Activated effector memory CD4-positive, alpha-beta T cell treated with anti-CD3 and anti-CD28 coated beads, Interleukin-2, amount 50 U/mL, for 16 hours (primary cell): Measurements from ENCODE around the gene ITGA4.

Experiments used
- DNase-seq: peaks from one replicate; pipeline ENCODE4 v3.0.0-alpha.2; 2020

Gene ITGA4

DNA sequence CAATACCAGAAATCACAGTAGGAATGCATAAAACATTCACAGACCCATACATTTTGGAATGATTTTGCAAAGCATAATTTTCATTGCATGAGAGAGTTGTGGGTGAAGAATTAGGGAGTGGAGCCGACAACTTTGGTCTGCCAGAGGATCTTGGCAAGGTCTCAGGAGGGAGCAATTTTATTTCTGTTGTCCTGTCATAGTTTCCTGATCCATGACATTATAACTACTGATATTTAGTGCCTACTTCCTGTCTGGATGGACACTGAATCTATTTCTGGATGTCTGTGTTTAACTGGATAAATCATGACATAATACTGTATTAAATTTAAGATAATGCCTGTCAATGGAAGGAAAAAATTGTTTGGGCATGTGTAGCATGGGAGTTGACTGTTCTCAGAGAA, 2.4 kb downstream of the ITGA4 start:
- DNase-seq: no peak

DNA sequence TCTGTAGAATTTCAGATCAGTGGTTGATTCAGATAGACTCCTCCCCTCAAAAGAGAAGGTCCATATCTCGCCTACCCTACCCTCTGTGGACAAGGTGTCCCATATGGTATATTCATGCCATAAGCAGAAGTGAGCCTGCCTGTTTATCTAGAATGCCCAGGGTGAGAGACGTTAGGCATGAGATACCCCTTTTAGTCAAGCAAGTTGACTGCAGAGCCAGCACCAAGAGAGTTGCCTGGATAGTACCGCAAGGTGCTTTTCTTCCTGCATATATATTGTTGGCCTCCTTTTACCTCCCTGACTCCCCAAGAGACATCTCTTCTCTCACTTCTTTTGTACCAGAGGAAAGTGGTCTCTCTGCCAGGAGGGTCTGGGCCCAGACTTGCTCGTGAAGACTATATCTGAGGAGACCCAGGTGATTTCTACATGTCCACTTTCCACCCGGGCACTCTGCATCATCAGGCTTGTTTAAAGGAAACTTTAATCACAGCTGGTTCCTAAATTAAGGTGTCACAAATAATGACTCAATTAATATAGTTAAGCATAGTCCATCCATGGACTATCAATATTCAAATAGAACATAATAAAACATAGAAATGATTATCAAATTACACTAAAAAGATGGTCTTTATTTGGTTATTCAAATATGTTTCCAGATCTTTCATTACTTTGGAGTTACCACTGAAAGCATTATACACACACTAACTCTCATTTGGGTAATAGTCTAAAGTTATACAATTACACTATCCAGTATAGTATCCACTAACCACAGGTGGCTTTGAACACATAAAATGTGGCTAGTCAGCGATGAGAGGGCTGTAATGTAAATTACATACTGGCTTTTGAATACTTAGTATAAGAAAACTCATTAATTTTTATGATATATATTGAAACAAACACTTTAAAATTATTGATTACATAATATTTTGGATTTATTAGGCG, 4.1 kb downstream of the ITGA4 start:
- DNase-seq: peak; percentile 63

DNA sequence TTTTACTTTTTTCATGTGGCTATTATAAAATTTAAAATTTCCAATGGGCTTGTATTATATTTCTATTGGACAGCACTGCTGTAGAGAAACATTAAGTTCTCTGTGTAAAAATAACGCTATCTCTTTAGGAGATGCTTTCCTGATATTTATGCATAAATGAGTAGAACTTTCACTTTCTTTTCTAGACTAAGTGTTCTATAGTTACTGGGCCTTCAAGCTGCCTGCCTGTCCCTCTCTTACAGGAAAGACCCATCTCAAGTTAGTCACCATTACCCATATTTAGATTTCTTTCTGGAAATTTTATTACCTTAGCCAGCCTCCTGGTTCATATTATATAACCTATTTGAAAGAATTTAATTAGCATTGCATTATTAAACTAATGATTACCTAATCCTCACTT, 4.8 kb downstream of the ITGA4 start:
- no peak for DNase-seq

GRCh38 chr2:181463588-181463987, 6.4 kb downstream of the ITGA4 start:
- no peak for DNase-seq

- DNase-seq: no peak
These were observed 7.8 kb downstream of the ITGA4 start for GRCh38 chr2:181464966-181465365.

- no peak for DNase-seq
These were observed 8.6 kb downstream of the ITGA4 start for GRCh38 chr2:181465676-181466375.

DNA sequence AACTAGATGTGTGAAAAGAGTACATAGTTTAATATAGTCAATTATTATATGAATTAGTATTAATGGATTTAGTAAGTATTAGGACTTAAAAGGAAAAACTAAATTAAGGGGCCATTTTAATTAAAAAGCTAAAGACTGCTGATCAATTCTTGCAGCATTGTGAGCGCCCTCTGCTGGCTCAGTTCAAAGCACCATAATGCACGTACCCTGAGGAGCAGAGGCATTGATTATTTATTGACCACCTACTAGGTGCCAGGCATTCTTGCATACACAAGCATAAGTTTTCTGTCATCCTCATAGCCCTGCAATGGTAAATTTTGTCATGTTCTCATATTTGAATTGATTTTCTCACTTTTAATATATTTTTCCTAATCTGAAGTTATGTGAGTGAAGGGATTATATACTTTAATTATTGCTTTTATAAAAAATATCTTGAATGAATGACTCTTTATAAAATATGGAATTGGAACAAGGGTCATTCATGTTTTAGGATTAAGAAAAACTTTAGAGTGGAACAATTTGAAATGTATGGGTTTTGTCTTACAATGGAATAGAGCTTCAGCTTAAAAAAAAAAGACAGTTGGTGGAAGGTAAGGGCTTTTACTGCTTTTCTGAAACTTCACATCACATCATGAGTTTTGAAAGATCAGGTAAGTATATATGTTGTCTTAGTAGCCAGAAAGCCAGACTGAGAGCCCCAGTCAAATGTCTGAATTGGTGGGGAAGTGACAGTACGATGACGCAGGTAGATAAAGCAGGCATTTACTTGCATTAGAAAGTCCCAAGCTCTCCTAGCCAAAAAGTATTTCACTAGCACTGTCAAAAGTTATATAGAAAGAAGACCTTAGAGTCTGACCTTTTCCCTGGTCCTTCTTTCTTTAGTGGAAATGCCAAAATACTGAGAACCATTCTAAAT, 9.7 kb downstream of the ITGA4 start:
- peak; percentile 91 for DNase-seq

- DNase-seq: no peak
These were observed 11.0 kb downstream of the ITGA4 start for GRCh38 chr2:181467966-181468707.

GRCh38 chr2:181468811-181469210, 11.6 kb downstream of the ITGA4 start:
- DNase-seq: no peak

DNA sequence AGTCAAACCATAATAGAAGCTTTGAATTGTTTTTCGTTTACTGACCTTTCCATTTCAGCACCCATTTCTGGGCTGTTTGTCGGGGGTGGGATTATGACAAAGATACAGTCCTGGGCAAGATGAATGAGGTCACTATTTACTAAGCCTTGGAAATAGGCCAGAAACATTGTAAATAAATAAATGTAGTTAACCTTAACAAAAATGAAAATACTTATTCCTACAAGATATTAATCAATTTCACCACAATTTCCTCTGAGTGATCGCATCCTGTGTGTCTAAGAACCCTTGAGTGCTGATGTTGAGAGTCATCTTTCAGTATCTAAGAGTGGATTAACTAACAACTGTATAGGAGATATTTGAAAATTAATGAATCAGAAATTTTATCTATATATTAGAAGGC, 14.0 kb downstream of the ITGA4 start:
- DNase-seq: no peak

- no peak for DNase-seq
These were observed 14.6 kb downstream of the ITGA4 start for GRCh38 chr2:181471783-181472182.

GRCh38 chr2:181472990-181473389, 15.8 kb downstream of the ITGA4 start:
- no peak for DNase-seq

DNA sequence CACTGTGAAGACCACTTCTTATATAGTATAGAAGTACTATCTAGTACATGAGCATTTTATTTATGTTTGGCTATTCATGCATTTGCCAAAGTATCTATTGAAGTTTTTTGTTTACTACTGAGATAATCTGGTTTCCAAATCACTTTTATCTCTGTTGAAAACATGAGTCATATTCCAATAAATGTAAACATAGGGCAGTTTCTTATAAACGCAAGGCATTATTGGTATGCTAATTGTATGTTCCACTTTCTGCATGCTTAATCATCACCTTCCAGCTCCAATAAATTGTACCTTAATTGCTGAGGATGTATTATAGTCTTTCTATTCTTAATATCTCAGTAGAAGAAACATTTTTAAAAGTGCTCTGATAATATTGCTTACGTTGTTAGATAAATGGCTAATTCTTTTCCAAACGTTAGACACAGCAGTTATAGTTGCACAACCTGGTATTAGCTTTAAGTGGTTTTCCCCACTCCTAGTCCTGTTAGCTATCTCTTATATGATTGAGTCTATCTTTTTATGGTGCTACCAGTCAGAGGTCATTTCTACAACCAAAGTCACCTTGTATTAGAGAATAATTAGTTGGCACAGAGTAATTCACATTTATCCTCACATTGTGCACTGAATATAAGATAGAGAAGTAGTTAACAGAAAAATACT, 17.2 kb downstream of the ITGA4 start:
- DNase-seq: no peak

- DNase-seq: no peak
These were observed 26.0 kb downstream of the ITGA4 start for GRCh38 chr2:181483211-181483610.

DNA sequence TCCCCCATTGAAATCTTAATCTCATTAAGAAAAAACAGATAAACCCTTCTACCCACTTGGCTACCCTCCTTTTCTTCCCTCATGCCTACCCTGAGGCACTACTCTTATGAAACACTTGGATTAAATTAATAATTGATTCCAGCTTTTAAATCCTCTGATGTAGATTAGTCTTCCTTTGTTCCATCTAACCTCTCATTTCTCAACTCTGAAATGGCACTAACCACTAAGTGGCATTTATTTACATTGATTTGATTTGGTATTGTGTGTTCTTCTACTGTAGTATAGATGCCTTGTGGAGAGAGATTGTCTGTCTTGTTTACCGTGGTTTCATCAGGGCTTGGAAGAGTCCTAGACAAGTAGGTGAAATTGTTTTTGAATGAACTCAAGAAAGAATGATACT, 26.7 kb downstream of the ITGA4 start:
- DNase-seq: no peak

DNA sequence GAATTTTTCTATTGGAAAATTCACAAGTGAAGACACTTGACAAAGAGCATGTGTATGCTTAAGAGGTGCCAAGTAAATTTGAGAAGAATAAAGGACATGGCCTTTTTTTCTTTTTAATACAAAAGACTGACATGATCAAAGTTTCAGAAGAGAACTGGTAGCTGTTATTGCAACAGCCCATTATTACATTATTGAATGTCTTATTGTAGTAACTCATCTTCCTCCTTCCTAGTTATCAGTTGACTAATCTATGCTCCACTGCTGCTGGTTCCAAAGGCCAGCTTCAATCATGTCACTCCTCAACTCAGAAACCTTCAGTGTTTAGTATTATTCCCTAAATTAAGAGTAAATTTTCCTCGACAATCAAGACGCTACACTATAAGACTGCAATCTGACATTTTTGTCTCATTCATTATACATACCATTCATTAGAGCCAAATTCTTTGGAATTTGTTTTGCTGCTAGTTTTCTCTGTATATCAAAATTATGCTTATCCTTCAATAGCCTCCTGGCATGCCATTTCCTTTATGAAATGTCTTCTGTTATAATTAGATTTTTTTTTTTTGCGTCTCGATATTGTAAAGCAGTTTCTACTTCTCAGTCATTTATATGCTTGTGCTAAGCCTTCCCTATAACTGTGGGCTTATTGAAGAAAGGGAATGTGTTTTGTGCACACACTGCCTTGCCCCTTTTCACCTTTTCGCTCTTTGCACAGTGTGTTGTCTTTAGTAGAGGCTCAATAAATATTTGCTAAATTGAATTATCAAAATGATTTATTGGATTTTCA, 27.9 kb downstream of the ITGA4 start:
- DNase-seq: no peak

GRCh38 chr2:181485638-181485946, 28.4 kb downstream of the ITGA4 start:
- no peak for DNase-seq

DNA sequence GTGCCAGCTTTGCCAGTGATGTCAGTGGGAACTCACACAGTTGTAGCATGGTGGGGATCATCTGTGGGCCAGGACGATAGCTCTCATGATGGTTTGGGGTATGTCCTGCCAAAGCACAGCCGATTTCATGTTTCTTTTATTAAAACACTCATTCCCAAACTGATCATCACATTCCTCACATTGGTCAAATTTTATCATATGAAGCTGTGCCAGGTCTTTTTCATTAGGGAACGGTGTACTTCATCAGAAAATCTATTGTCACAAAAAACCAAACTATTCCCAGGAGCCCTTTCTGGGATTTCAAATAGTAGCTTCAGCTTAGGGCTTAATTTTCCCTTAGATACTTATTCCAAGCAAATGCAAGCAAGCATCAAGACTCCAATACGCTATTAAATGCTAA, 42.0 kb downstream of the ITGA4 start:
- no peak for DNase-seq

DNA sequence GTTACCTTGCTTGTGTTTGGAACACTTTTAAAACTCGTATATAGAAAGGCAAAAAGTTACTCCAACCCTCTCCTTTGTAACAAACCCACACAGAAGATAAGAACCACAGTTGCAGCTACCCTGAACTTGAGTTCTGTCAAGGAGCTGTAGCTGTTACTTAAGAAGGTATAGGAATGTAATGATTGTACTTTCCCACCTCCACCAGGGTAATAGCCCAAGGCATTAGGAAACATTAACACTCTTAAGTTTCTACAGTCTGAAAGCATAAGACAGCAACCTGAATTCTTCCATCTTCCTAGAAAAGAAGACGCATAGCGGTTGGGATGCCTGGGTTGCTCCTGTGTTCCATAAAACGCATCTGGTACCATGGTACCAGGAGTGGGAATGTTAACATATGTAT, 43.0 kb downstream of the ITGA4 start:
- DNase-seq: no peak

DNA sequence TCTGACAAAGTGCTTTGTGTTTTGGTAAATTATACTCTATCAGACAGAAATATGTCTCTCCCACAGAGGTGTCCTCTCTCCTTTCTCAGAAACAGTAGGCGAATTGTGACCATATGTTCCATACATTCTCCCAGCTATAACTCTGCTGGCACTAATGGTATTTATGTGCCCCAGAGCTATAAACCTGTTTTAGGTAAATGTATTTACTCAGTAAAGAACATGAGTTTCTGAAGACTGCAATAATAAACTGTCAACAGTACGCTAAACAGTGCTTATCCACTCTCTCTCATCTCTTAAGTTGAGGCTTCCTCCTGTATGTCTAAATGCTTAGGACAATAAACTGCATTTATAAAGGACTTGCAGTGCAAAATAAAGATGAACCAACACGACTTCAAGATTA, 58.5 kb downstream of the ITGA4 start:
- DNase-seq: no peak

DNA sequence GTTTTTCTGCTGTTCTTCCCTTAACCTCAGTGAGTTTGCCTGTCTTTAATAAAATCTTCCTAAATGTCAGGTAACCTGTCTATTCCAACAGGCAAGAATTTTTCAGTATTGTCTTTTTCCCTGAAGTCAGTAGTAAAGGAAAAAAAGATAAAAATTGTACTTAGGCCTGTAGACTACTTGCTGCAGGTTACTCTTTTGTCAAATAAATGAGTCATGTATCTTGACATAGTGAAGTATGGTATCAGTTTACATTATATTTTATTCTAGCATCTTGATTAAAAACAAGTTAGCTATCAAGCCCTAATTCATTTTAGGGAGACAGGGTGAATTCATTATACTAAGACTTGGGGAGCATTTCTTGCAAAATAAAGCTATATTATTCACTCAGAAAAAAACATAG, 59.8 kb downstream of the ITGA4 start:
- DNase-seq: no peak
